ENCODE data around the gene CKMT2.
"Not testable (repeated sequence)": the region's sequence is repeated elsewhere in the genome, so short reads cannot be mapped to it uniquely, and the experiment has no call there.

The CKMT2 gene

GRCh38 chr5:81254886-81255559 is 21.9 kb downstream of the CKMT2 start:
- no peak overlapping the region for H3K4me3 ChIP-seq (replicated peaks; ENCODE audit: insufficient read depth, low read length)

GRCh38 chr5:81256766-81257165 is 23.6 kb downstream of the CKMT2 start:
- H3K27me3 ChIP-seq (ENCODE audit: insufficient read depth, poor library complexity, severe bottlenecking): no peaks in the 10 kb centered on the region
- TF ChIP-seq SPI1 (IDR thresholded peaks at IDR 0.05; ENCODE audit: borderline replicate concordance, low read depth): no peak
- no peak overlapping the region for H3K4me3 ChIP-seq (replicated peaks; ENCODE audit: insufficient read depth, low read length)
- DNase-seq (ENCODE audit: low read depth in 1 of 2, low spot score in 1 of 2): no peak
- H3K27ac ChIP-seq (replicated peaks): no peak overlapping the region

More at GRCh38 chr5:81254886-81255559, 21.9 kb downstream of the CKMT2 start:
- no peak overlapping the region for H3K27ac ChIP-seq (replicated peaks)
- no peaks in the 10 kb centered on the region for H3K27me3 ChIP-seq (ENCODE audit: insufficient read depth, poor library complexity, severe bottlenecking)
- no peak for TF ChIP-seq GABPA (IDR thresholded peaks at IDR 0.05; ENCODE audit: low read depth)
- no peak for DNase-seq (ENCODE audit: low read depth in 1 of 2, low spot score in 1 of 2)

- not testable (repeated sequence) for DNase-seq (ENCODE audit: low read depth in 1 of 2, low spot score in 1 of 2); H3K27ac ChIP-seq (replicated peaks); H3K4me3 ChIP-seq (replicated peaks; ENCODE audit: insufficient read depth, low read length); H3K27me3 ChIP-seq (ENCODE audit: insufficient read depth, poor library complexity, severe bottlenecking)
These were observed 29.7 kb downstream of the CKMT2 start for GRCh38 chr5:81262796-81263195.

GRCh38 chr5:81265101-81265500 is 32.0 kb downstream of the CKMT2 start:
- no peak overlapping the region for H3K4me3 ChIP-seq (replicated peaks; ENCODE audit: insufficient read depth, low read length)
- no peak for TF ChIP-seq REST (IDR thresholded peaks at IDR 0.05; ENCODE audit: insufficient replicate concordance, low read depth)
- no peak for TF ChIP-seq POLR2AphosphoS5 (IDR thresholded peaks at IDR 0.05; ENCODE audit: low read depth)
- TF ChIP-seq CTCF (IDR thresholded peaks at IDR 0.05; ENCODE audit: insufficient read depth, low read length): no peak
- no peak for TF ChIP-seq SPI1 (IDR thresholded peaks at IDR 0.05; ENCODE audit: borderline replicate concordance, low read depth)
- TF ChIP-seq GABPA (IDR thresholded peaks at IDR 0.05; ENCODE audit: low read depth): no peak
- no peak for DNase-seq (ENCODE audit: low read depth in 1 of 2, low spot score in 1 of 2)
- no peak overlapping the region for H3K27ac ChIP-seq (replicated peaks)
- no peaks in the 10 kb centered on the region for H3K27me3 ChIP-seq (ENCODE audit: insufficient read depth, poor library complexity, severe bottlenecking)

- Histone ChIP-seq H3K27ac (replicated peaks) (no peak overlapping the region), H3K4me3 (replicated peaks; ENCODE audit: insufficient read depth, low read length) (no peak overlapping the region), H3K27me3 (ENCODE audit: insufficient read depth, poor library complexity, severe bottlenecking) (no peaks in the 10 kb centered on the region)
- DNase-seq (ENCODE audit: low read depth in 1 of 2, low spot score in 1 of 2): no peak
- no peak for TF ChIP-seq POLR2AphosphoS5 (IDR thresholded peaks at IDR 0.05; ENCODE audit: low read depth)
- TF ChIP-seq GABPA (IDR thresholded peaks at IDR 0.05; ENCODE audit: low read depth): no peak
- TF ChIP-seq REST (IDR thresholded peaks at IDR 0.05; ENCODE audit: insufficient replicate concordance, low read depth): no peak
- no peak for TF ChIP-seq SPI1 (IDR thresholded peaks at IDR 0.05; ENCODE audit: borderline replicate concordance, low read depth)
- no peak for TF ChIP-seq CTCF (IDR thresholded peaks at IDR 0.05; ENCODE audit: insufficient read depth, low read length)
These were observed 35.5 kb downstream of the CKMT2 start for GRCh38 chr5:81268521-81269196.

All from HL-60 (cell line).